Measurements from ENCODE around the gene GLRX5. TPM values are rescaled to one million over a fixed set of nuclear protein-coding genes. Genes with fewer than 3 reads are reported as not detected.

The GLRX5 gene
- 27.2 and 29.9 TPM in 2 replicates for total RNA-seq

GRCh38 chr14:95534299-95535225 lies at the start of gene GLRX5:
TSS of gene GLRX5 (plus strand) at chr14:95535050. CDS start at chr14:95535090, 40 bp downstream.

GRCh38 chr14:95516554-95517181 lies 18.2 kb upstream of the GLRX5 start, which contains the start of gene SYNE3:
TSS of gene SYNE3 (minus strand) at chr14:95516650. CDS start at chr14:95475821, 40,829 bp downstream.

Other genes with a start within 250 kb of the GLRX5 start
- 1.6 and 5.1 TPM in 2 replicates for gene CLMN, start 215.1 kb upstream of the GLRX5 start, total RNA-seq
- gene SYNE3, start 18.4 kb upstream of the GLRX5 start, total RNA-seq, result 34.0 and 36.8 TPM in 2 replicates
- gene TCL1B, start 151.4 kb downstream of the GLRX5 start, total RNA-seq, result not detected in 2 replicates
- gene TCL1A, start 179.1 kb downstream of the GLRX5 start, total RNA-seq, result not detected in 2 replicates